GM06990 (cell line): Measurements from ENCODE around the gene HPN.

ENCODE experiments used
- DNase-seq: peaks from one replicate; pipeline ENCODE4 v3.0.0-alpha.2; 2011; ENCODE audit not compliant: insufficient read length; ENCODE audit errors: extremely low read depth
- H3K27me3 ChIP-seq: replicated peaks from 2 replicates; pipeline ENCODE4 v1.6.0; 2011; ENCODE audit warnings: low read length; ENCODE audit not compliant: control insufficient read depth, insufficient read depth
- H3K36me3 ChIP-seq: 2 replicates; pipeline ENCODE4 v1.5.1; 2011; ENCODE audit warnings: low read length; ENCODE audit not compliant: control insufficient read depth, insufficient read depth
- H3K4me3 ChIP-seq: replicated peaks from 2 replicates; pipeline ENCODE4 v1.5.1; 2011; ENCODE audit warnings: low read depth, mild to moderate bottlenecking, control low read depth, low read length
- TF ChIP-seq, protein P1 (sequence below): IDR thresholded peaks from 2 replicates; pipeline ENCODE4 v1.5.1; 2011; ENCODE audit warnings: low read length, control low read depth, mild to moderate bottlenecking, inconsistent platforms; ENCODE audit not compliant: insufficient read depth, poor library complexity, severe bottlenecking

The HPN gene

DNA sequence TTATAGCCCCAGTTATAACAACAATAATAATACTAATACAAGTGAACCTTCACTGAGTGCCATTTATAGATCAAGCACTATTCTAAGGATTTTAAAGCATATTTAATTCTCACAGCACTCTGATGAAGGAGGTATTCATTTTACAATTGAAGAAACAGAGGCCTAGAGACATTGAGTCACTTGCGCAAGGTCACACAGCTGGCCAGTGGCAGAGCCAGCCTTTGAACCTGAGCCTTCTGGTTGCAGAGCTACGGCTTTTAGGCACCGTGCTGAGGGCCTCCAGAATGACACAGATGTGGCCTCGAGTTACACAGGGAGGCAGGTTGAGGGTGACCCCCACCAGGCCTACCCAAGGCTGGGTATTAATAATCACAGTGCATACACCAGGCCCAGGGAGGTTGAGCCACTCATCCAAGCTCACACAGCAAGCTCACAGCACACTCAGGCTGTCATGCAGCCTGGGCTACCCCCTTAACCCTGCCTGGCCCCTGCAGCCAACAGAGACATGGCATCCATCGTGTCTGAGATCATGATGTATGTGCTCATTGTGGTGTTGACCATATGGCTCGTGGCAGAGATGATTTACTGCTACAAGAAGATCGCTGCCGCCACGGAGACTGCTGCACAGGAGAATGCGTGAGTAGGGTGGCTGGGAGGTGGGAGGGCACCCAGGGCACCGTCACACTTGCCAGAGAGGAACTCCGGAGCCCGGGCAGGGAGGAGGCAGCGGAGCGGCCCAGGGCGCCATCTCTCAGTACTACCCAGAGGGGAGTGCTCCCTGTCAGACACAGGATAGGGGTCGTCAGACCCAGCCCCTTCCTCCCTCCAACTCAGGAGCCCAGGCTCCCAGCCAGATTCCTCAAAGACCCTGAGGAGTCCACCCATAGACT, 2.7 kb upstream of the HPN start:
- TF ChIP-seq, protein P1, sequence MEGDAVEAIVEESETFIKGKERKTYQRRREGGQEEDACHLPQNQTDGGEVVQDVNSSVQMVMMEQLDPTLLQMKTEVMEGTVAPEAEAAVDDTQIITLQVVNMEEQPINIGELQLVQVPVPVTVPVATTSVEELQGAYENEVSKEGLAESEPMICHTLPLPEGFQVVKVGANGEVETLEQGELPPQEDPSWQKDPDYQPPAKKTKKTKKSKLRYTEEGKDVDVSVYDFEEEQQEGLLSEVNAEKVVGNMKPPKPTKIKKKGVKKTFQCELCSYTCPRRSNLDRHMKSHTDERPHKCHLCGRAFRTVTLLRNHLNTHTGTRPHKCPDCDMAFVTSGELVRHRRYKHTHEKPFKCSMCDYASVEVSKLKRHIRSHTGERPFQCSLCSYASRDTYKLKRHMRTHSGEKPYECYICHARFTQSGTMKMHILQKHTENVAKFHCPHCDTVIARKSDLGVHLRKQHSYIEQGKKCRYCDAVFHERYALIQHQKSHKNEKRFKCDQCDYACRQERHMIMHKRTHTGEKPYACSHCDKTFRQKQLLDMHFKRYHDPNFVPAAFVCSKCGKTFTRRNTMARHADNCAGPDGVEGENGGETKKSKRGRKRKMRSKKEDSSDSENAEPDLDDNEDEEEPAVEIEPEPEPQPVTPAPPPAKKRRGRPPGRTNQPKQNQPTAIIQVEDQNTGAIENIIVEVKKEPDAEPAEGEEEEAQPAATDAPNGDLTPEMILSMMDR: no peak
- Histone ChIP-seq H3K4me3 (no peak overlapping the region), H3K36me3 (no peaks in the 10 kb centered on the region), H3K27me3 (no peaks in the 10 kb centered on the region)
- DNase-seq: no peak

DNA sequence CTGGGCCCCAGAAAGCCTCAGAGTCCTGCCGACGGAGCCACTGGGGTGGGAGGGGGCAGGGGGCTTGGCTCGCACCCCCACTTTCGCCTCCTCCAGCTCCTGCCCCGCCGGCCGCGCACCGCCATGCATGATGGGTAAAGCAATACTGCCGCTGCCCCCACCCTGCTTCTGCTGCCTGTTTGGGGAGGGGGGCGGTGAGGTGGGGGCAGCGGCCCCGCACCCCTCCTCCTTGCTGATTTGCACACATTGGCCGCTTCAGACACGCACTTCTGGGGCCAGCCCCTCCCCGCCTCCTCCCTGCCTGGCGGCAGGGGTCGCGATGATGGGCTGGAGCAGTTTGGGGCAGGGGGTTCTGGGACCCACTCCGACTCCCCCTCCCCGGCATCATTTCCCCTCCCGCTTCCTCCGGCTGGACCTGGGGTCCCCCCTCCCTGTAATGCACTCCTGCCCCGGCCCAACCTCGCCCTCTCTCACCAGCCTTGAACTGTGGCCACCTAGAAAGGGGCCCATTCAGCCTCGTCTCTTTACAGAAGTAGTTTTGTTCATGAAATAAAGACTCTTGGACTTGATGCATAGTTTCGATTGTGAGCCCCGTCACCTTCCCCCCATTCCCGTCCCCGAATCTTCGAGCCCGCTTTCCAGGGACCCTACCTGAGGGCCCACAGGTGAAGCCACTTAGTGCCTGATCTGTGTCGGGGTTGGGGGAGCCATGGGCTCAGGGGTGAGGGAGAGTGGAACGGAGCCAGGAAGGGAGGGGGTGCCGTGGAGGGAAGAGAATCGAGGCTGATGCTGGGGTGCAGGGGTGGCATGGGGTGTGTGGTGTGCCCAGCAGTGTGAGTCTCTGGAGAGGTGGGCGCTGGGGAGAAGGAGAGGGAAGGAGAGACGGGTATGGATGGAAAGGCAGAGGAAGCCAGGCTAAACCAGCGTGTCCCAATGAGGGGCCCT, 1.4 kb upstream of the HPN start:
- TF ChIP-seq, protein P1: no peak
- DNase-seq: no peak
- Histone ChIP-seq H3K36me3 (no peaks in the 10 kb centered on the region), H3K27me3 (no peaks in the 10 kb centered on the region), H3K4me3 (no peak overlapping the region)

DNA sequence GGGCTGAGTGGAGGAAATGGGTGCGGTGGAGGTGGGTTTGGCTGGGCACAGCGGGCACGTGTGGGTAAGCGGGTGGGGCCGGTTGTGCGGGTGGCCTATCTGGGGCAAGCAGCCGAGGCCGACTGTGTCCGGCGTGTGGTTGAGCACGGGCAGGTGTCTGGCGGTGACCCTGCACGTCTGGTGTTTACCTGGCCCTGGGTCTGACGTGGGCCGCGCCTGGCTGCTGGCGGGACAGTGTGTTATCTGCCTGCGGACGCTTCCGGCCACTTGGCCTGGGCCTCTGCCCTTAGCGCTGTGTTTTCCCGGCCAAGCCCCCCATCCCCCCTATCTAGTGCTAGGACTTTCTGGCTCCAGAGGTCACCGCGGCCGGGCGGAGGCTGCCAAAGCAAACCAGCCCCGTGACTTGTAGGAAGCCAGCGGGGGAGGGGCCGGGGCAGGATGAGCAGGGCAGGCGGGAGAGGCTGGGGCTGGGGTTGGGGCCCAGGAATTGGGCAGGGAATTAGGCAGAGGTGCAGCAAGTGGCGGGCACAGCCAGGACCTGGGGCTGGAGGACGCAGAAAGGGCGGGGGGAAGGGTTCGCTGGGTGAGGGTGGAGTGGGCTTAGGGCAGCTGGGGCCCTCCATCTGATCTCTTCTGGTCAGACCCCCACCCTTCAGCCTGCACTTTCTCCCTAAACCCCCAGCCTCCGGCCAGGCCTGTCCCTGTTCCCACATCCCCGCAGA, 534 bp upstream of the HPN start:
- H3K27me3 ChIP-seq: no peaks in the 10 kb centered on the region
- no peak overlapping the region for H3K4me3 ChIP-seq
- no peak for DNase-seq
- TF ChIP-seq, protein P1: no peak
- H3K36me3 ChIP-seq: no peaks in the 10 kb centered on the region

DNA sequence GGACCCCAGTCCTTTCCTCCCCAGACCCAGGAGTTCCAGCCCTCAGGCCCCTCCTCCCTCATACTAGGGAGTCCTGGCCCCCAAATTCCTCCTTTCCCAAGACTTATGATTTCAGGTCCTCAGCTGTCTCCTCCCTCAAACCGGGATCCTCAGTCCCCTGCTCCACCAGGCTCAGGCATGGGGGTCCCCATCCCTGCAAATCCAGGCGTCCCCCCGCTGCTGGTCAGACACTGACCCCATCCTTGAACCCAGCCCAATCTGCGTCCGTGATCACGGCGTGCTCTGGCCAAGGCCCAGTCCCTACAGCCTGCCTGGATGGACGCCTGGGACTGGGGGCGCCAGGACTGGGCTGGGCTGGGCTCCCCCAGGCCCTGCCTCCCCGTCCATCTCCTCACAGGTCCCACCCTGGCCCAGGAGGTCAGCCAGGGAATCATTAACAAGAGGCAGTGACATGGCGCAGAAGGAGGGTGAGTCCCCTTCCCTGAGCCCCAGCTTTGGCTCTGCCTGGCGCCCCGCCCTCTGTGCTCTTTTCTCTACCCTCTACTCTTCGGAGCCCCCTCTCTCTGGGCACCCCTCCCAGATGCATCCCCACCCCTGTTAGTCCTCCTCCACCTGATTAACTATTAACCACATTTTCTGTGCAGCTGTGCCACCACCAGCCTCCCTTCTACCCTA, 672 bp downstream of the HPN start:
- Histone ChIP-seq H3K27me3 (no peaks in the 10 kb centered on the region), H3K4me3 (no peak overlapping the region), H3K36me3 (no peaks in the 10 kb centered on the region)
- no peak for DNase-seq
- TF ChIP-seq, protein P1: no peak

DNA sequence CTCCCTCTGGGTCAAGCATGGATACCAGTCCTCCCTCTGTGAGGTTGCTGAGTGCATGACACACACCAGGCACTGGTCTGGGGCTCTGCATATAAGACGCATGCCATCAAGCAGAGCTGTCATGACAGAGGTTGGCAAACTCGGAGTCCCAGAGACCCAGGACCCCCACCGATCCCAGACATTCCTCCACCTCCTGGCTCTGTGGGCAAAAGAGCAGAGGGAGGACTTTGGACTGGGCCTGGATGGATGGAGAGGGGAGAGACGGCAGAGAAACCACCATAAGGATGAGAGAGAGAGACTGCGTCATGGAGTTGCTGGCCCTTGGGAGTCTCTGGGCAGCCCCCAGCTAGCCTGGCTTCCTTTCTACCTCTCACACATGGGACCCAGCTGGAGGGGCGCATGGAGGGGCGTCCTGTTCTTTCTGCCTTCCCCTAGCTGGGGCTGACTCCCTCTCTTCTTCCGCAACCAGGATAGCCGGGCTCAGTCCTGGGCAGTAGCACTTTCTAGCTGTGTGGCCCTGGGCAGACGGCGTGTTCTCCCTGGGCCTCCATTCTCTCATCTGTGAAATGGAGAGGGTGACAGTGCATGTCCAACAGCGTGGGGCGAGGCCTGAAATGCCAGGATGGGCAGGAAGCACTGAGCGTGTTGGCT, 1.6 kb downstream of the HPN start:
- H3K36me3 ChIP-seq: no peaks in the 10 kb centered on the region
- no peaks in the 10 kb centered on the region for H3K27me3 ChIP-seq
- no peak overlapping the region for H3K4me3 ChIP-seq
- TF ChIP-seq, protein P1: no peak
- no peak for DNase-seq
